Astrocyte of the hippocampus (primary cell): Measurements from ENCODE around the gene TRAF3.
"Not testable (repeated sequence)": the region's sequence is repeated elsewhere in the genome, so short reads cannot be mapped to it uniquely, and the experiment has no call there.

ENCODE experiments used
- DNase-seq: peaks from one replicate; pipeline ENCODE4 v3.0.0; 2011; ENCODE audit warnings: low read depth, low spot score

Gene TRAF3

GRCh38 chr14:102891556-102891955 is 114.3 kb downstream of the TRAF3 start:
- peak; percentile 42 for DNase-seq

GRCh38 chr14:102892651-102893050 is 115.4 kb downstream of the TRAF3 start:
- DNase-seq, result no peak

GRCh38 chr14:102893452-102893851 is 116.2 kb downstream of the TRAF3 start:
- peak; percentile 53 for DNase-seq

GRCh38 chr14:102896735-102897134 is 119.5 kb downstream of the TRAF3 start:
- DNase-seq, result not testable (repeated sequence)

- DNase-seq, result no peak
These were observed 120.2 kb downstream of the TRAF3 start for GRCh38 chr14:102897299-102898027.

- DNase-seq, result no peak
These were observed 121.0 kb downstream of the TRAF3 start for GRCh38 chr14:102898298-102898697.

- no peak for DNase-seq
These were observed 121.7 kb downstream of the TRAF3 start for GRCh38 chr14:102898776-102899515.

GRCh38 chr14:102899516-102899900 is 122.3 kb downstream of the TRAF3 start:
- no peak for DNase-seq

- no peak for DNase-seq
These were observed 123.7 kb downstream of the TRAF3 start for GRCh38 chr14:102900631-102901571.

- DNase-seq, result no peak
These were observed 124.4 kb downstream of the TRAF3 start for GRCh38 chr14:102901633-102902032.

- no peak for DNase-seq
These were observed 124.8 kb downstream of the TRAF3 start for GRCh38 chr14:102902086-102902485.

- no peak for DNase-seq
These were observed 125.4 kb downstream of the TRAF3 start for GRCh38 chr14:102902523-102903247.

- no peak for DNase-seq
These were observed 126.1 kb downstream of the TRAF3 start for GRCh38 chr14:102903248-102903888.

GRCh38 chr14:102903889-102904512 is 126.8 kb downstream of the TRAF3 start:
- no peak for DNase-seq

- DNase-seq, result no peak
These were observed 128.2 kb downstream of the TRAF3 start for GRCh38 chr14:102905116-102906108.

GRCh38 chr14:102906616-102907302 is 129.5 kb downstream of the TRAF3 start:
- DNase-seq, result no peak

- DNase-seq, result no peak
These were observed 130.1 kb downstream of the TRAF3 start for GRCh38 chr14:102907303-102907844.
